Brain microvascular endothelial cell (primary cell): ENCODE data around the gene GRID2.

ENCODE experiments used
- DNase-seq: peaks from one replicate; pipeline ENCODE4 v3.0.0-alpha.2; 2020
- H3K27ac ChIP-seq: fragments of 250-450 bp; sonication (Bioruptor Pico); 2 replicates; pipeline ENCODE4 v1.5.1; 2020; ENCODE audit warnings: mild to moderate bottlenecking, moderate library complexity
- H3K27me3 ChIP-seq: fragments of 250-450 bp; sonication (Bioruptor Pico); replicated peaks from 2 replicates; pipeline ENCODE4 v1.5.1; 2020; ENCODE audit warnings: mild to moderate bottlenecking
- H3K36me3 ChIP-seq: fragments of 250-450 bp; sonication (Bioruptor Pico); replicated peaks from 2 replicates; pipeline ENCODE4 v1.5.1; 2020; ENCODE audit warnings: mild to moderate bottlenecking
- H3K4me3 ChIP-seq: 2 replicates; pipeline ENCODE4 v1.5.1; 2011; ENCODE audit warnings: low read depth, mild to moderate bottlenecking, control low read depth, low read length, moderate library complexity
- CTCF ChIP-seq: IDR thresholded peaks from 2 replicates; pipeline ENCODE4 v1.5.1; 2011; ENCODE audit warnings: low read depth, mild to moderate bottlenecking, moderate library complexity, low read length, control low read depth, inconsistent platforms; ENCODE audit errors: missing control alignments
- in situ Hi-C: cut with HindIII; loops from 2 replicates; pipeline ENCODE4 v1.10.0; 2017; ENCODE audit warnings: low sequenced_read_pairs, low pct_ligation_motif_present

GRID2 gene

GRCh38 chr4:92303621-92304027, at the start of gene GRID2:
Gene GRID2, plus strand, starts transcription at chr4:92303966.
- no peak for DNase-seq
- peaks cover 45% of the 10 kb centered on the region for H3K27me3 ChIP-seq
- in situ Hi-C loops, result no loop called here
- peak within 1 kb of the TSS; percentile 58 for H3K4me3 ChIP-seq
- H3K27ac ChIP-seq, result no peak within 1 kb of the TSS
- TF ChIP-seq CTCF, result peak; percentile 39
- H3K36me3 ChIP-seq, result no peaks in the 10 kb centered on the region

DNA sequence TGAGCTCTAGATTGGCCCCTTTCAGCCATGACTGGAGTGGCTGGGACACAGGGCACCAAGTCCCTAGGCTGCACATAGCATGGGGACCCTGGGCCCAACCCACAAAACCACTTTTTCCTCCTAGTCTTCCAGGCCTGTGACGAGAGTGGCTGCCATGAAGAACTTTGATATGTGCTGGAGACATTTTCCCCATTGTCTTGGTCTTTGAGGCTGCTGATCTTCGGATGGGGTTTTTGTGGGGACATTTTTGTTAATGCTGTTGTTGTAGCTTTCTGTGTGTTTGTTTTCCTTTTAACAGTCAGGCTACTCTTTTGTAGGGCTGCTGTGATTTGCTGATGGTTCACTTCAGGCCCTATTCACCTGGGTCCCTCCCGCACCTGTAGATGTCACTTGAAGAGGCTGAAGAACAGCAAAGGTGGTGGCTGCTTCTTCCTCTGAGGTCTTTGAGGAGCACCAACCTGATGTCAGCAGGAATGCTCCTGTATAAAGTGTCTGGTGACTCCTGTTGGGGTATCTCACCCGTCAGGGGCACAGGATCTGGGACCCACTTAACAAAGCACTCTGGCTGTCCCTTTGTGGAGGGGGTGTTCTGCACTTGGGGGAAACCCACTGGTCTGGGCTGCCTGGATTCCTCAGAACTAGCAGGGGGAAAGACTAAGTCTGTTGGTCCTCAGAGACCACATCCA, 49.6 kb upstream of the GRID2 start:
- in situ Hi-C loops, result no loop called here
- no peak for TF ChIP-seq CTCF
- no peak for DNase-seq
- no peak overlapping the region for H3K4me3 ChIP-seq
- no peaks in the 10 kb centered on the region for H3K27me3 ChIP-seq
- no peaks in the 10 kb centered on the region for H3K36me3 ChIP-seq
- no peak overlapping the region for H3K27ac ChIP-seq

DNA sequence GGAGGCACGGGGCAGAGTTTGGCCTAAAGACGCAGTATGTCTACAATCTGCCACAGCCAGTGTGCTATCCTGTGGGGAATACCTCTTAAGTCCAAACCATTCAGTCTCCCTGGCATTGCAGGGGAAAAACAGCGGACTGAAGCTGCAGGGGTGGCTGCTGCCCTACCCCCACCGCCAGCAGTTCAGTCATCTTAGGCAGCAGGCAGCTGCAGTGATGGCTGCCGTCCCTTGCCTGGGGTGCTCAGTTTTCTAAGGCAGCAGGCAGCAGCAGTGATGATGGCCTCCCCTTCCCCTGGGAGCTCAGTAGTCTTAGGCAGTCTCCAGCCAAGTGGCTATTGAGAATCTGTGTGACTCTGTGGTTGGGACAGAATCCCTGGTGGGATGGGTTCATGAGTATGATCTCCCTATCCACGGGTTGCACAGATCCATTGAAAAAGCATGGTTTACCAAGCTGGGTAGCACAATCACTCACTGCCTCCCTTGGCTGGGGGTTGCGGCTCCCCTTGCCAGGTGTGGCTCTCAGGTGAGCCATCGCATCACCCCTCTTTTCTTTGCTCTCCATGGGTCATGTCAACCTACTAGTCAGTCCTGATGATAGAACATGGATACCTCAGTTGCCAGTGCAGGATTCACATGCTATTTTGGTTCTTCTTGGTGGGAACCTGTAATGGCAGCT, 48.9 kb upstream of the GRID2 start:
- no peak overlapping the region for H3K4me3 ChIP-seq

DNA sequence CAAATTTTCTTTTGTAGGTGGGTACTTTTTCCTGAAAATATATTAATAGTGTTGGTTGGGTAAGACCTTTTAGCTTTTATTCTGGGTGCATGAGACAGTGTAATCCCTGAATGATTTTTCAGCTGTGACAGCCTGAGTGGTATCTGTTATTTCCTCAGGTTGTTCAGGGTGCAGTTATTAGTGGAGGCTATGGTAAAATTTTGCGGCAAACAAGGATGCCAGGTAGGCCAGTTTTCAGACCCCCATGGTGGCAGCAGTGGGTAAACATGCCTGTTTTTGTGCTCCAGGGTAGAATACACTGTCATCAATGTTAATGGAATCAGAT, 47.9 kb upstream of the GRID2 start:
- TF ChIP-seq CTCF, result no peak
- in situ Hi-C loops, result no loop called here

More for the DNA sequence above, 48.9 kb upstream of the GRID2 start:
- no peaks in the 10 kb centered on the region for H3K36me3 ChIP-seq
- no peaks in the 10 kb centered on the region for H3K27me3 ChIP-seq
- TF ChIP-seq CTCF, result no peak
- DNase-seq, result no peak
- H3K27ac ChIP-seq, result no peak overlapping the region
- in situ Hi-C loops, result no loop called here

GRCh38 chr4:92257931-92258857, 45.6 kb upstream of the GRID2 start:
- Histone ChIP-seq H3K36me3 (no peaks in the 10 kb centered on the region), H3K4me3 (no peak overlapping the region), H3K27ac (no peak overlapping the region), H3K27me3 (no peaks in the 10 kb centered on the region)
- TF ChIP-seq CTCF, result no peak
- DNase-seq, result no peak
- in situ Hi-C loops, result no loop called here

More for the DNA sequence above, 47.9 kb upstream of the GRID2 start:
- H3K27me3 ChIP-seq, result no peaks in the 10 kb centered on the region
- DNase-seq, result no peak
- no peaks in the 10 kb centered on the region for H3K36me3 ChIP-seq
- H3K27ac ChIP-seq, result no peak overlapping the region
- H3K4me3 ChIP-seq, result no peak overlapping the region
